ENCODE measurements around the gene PRKD3. TPM values are rescaled to one million over a fixed set of nuclear protein-coding genes. Genes with fewer than 3 reads are reported as not detected.
A peak's percentile ranks its signal among the peaks of the same experiment; 100 is the strongest.

Gene PRKD3
- total and polyA plus RNA-seq, 2 of the 13 experiments (the other 11 are each of a cell fraction or from before 2014, with no cell fraction given) = 11.6 to 38.4 TPM

GRCh38 chr2:37343537-37344434 is 19.2 kb upstream of the PRKD3 start (continued):
- TF ChIP-seq ZNF24 (IDR thresholded peaks at IDR 0.05) (no peak), KAT8 (CRISPR knock-in tag; IDR thresholded peaks at IDR 0.05) (no peak), NR1H2 (CRISPR knock-in tag; IDR thresholded peaks at IDR 0.05; ENCODE audit: borderline replicate concordance, low read depth) (no peak), THAP7 (CRISPR knock-in tag; IDR thresholded peaks at IDR 0.05) (no peak), ZSCAN29 (CRISPR knock-in tag; conservative IDR thresholded peaks at IDR 0.05) (no peak), MED13 (CRISPR knock-in tag; IDR thresholded peaks at IDR 0.05) (no peak), ZNF367 (CRISPR knock-in tag; IDR thresholded peaks at IDR 0.05; ENCODE audit: borderline replicate concordance) (no peak), ZNF549 (CRISPR knock-in tag; IDR thresholded peaks at IDR 0.05) (no peak), TRAFD1 (CRISPR knock-in tag; IDR thresholded peaks at IDR 0.05; ENCODE audit: borderline replicate concordance) (no peak), CEBPG (CRISPR knock-in tag; IDR thresholded peaks at IDR 0.05) (no peak), ZNF292 (CRISPR knock-in tag; IDR thresholded peaks at IDR 0.05; ENCODE audit: borderline replicate concordance, low read depth) (no peak), ZNF747 (CRISPR knock-in tag; IDR thresholded peaks at IDR 0.05; ENCODE audit: borderline replicate concordance) (no peak), ZNF780A (CRISPR knock-in tag; IDR thresholded peaks at IDR 0.05) (no peak), ZHX1 (CRISPR knock-in tag; IDR thresholded peaks at IDR 0.05; ENCODE audit: low read depth) (no peak), ZSCAN31 (CRISPR knock-in tag; IDR thresholded peaks at IDR 0.05; ENCODE audit: low read depth) (0 out of 2 replicates have a peak, but pooled peaks have one; percentile 4), POLR2AphosphoS2 (IDR thresholded peaks at IDR 0.05; ENCODE audit: low read depth, low read length) (no peak), ZBED4 (CRISPR knock-in tag; IDR thresholded peaks at IDR 0.05; ENCODE audit: borderline replicate concordance) (0 out of 2 replicates have a peak, but pooled peaks have one; percentile 18), ZNF274 (CRISPR knock-in tag; IDR thresholded peaks at IDR 0.05) (no peak), SNAPC5 (CRISPR knock-in tag; IDR thresholded peaks at IDR 0.05; ENCODE audit: borderline replicate concordance) (no peak), DNMT3B (CRISPR knock-in tag; conservative IDR thresholded peaks at IDR 0.05) (0 out of 2 replicates have a peak, but pooled peaks have one; percentile 45)
